HG03432 (cell line): ENCODE data around the gene TBC1D22A.

Experiments
- ATAC-seq: cut with Tn5 transposase; IDR thresholded peaks from one replicate; pipeline ENCODE4 v1.9.1; 2021; ENCODE audit warnings: mild to moderate bottlenecking, moderate library complexity; ENCODE audit not compliant: unreplicated experiment

The TBC1D22A gene

GRCh38 chr22:47213571-47214230 is 451.3 kb downstream of the TBC1D22A start:
- no peak for ATAC-seq

GRCh38 chr22:47215851-47216250 is 453.4 kb downstream of the TBC1D22A start:
- ATAC-seq = no peak

DNA sequence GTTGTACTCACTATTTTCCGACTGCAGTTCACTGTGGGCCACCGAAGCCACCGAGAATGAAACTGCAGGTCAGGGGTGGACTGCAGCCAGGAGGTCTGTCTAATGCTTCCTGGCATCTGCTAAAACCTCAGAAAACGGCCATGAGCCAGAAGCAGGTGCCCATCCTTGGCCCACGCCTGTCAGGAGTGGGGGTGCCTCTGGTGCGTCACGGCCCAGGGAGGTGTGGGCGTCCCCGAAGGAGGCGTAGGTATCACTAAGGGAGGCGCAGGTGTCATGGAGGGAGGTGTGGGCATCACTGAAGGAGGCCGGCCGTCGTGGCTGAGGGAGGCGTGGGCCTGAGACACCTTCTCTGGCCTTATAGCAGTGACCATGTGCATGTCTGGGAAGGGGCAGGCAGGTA is 456.2 kb downstream of the TBC1D22A start:
- ATAC-seq = no peak

DNA sequence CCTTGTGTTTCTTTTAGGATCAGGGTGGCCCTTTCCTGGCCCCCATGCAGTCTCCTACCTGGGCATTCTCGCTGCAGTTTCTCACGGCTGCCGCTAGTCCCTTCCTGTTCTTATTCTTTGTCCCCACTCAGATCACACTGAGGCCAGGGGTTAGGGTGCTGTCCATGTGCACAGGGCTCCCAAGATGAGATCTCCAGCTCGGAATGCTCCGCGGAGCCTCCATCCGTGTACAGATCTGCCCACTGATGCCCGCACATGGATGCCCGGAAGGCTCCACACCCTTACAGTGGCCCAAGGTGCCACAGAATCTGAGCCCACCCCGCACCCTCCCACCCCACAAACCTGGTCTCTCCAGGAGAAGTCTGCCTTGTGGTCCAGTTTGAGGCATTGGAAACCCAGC is 457.3 kb downstream of the TBC1D22A start:
- no peak for ATAC-seq

GRCh38 chr22:47220752-47221151 is 458.3 kb downstream of the TBC1D22A start:
- no peak for ATAC-seq

DNA sequence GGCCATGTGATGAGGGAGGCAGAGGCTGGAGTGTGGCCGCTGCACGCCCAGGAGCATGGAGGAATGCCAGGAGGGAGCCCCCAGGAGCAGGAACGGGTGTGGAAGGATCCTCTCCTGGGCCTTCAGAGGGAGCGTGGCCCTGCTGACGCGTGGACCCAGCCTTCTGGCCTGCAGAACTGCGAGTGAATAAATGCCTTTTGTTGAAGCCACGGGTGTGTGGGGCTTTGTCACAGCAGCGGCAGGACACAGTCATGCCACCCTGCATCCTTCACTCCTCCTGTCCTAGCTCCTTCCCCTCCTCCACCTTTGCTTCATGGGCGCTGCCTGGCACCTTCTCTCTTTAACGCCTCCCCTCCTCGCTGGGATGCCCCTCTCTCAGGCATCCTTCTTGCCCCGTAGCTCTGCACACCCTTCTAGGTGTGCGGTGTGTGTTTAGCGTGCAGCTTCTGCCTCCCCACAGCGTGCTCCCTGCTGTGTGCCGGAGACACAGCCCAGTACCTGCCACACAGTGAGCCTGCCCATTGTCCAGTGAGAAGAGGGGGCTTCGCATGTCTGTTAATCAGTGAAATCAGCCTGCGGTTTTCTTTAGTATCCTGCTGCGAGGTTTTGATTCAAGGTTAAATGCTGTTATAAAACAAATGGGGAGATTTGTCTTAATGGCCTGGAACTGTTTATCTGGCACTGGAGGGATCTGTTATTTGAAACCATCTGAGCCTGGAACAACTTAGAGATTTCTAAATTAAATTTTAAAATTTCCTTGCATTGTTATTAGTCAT is 459.6 kb downstream of the TBC1D22A start:
- ATAC-seq = no peak
